ENCODE measurements around the gene SLC25A29.
"Not testable (repeated sequence)": the region's sequence is repeated elsewhere in the genome, so short reads cannot be mapped to it uniquely, and the experiment has no call there.

SLC25A29 gene

GRCh38 chr14:100287202-100287997, 18.8 kb downstream of the SLC25A29 start:
- Histone ChIP-seq H3K4me1 (ENCODE audit: control insufficient read depth, insufficient read depth, low read length) (peaks cover 12% of the 10 kb centered on the region), H3K36me3 (ENCODE audit: control insufficient read depth, insufficient read depth, low read length) (peaks cover 8% of the 10 kb centered on the region), H3K4me3 (ENCODE audit: insufficient read depth, low read depth, low read length) (no peak overlapping the region), H3K9me3 (ENCODE audit: control insufficient read depth, low read length) (no peaks in the 10 kb centered on the region), H3K27ac (ENCODE audit: insufficient read depth, low read depth, low read length, poor library complexity, severe bottlenecking) (no peak overlapping the region), H3K27me3 (ENCODE audit: control insufficient read depth, insufficient read depth, low read length, poor library complexity, severe bottlenecking) (no peaks in the 10 kb centered on the region)
- 75 to 79% methylated on average over 11 of the region's 12 CpGs for WGBS, 2 experiments

GRCh38 chr14:100286484-100287191, 19.6 kb downstream of the SLC25A29 start:
- Histone ChIP-seq H3K36me3 (ENCODE audit: control insufficient read depth, insufficient read depth, low read length) (peaks cover under 1% of the 10 kb centered on the region), H3K27ac (ENCODE audit: insufficient read depth, low read depth, low read length, poor library complexity, severe bottlenecking) (no peak overlapping the region)
- 80 to 91% methylated on average over 9 of the region's 10 CpGs for WGBS, 2 experiments

GRCh38 chr14:100285913-100286400, 20.3 kb downstream of the SLC25A29 start:
- Histone ChIP-seq H3K36me3 (ENCODE audit: control insufficient read depth, insufficient read depth, low read length) (no peaks in the 10 kb centered on the region), H3K4me3 (ENCODE audit: insufficient read depth, low read depth, low read length) (peak overlapping the region; percentile 68), H3K9me3 (ENCODE audit: control insufficient read depth, low read length) (no peaks in the 10 kb centered on the region), H3K27ac (ENCODE audit: insufficient read depth, low read depth, low read length, poor library complexity, severe bottlenecking) (no peak overlapping the region), H3K4me1 (ENCODE audit: control insufficient read depth, insufficient read depth, low read length) (peaks cover 8% of the 10 kb centered on the region), H3K27me3 (ENCODE audit: control insufficient read depth, insufficient read depth, low read length, poor library complexity, severe bottlenecking) (no peaks in the 10 kb centered on the region)
- WGBS, 2 experiments, result 70 to 72% methylated on average over 13 of the region's 13 CpGs

More at GRCh38 chr14:100286484-100287191, 19.6 kb downstream of the SLC25A29 start:
- Histone ChIP-seq H3K9me3 (ENCODE audit: control insufficient read depth, low read length) (no peaks in the 10 kb centered on the region), H3K27me3 (ENCODE audit: control insufficient read depth, insufficient read depth, low read length, poor library complexity, severe bottlenecking) (no peaks in the 10 kb centered on the region), H3K4me1 (ENCODE audit: control insufficient read depth, insufficient read depth, low read length) (peaks cover 12% of the 10 kb centered on the region), H3K4me3 (ENCODE audit: insufficient read depth, low read depth, low read length) (no peak overlapping the region)

GRCh38 chr14:100285021-100285912, 21.0 kb downstream of the SLC25A29 start:
- H3K27ac ChIP-seq (ENCODE audit: insufficient read depth, low read depth, low read length, poor library complexity, severe bottlenecking), result peak overlapping the region; percentile 53
- H3K9me3 ChIP-seq (ENCODE audit: control insufficient read depth, low read length), result no peaks in the 10 kb centered on the region
- H3K4me3 ChIP-seq (ENCODE audit: insufficient read depth, low read depth, low read length), result peak overlapping the region; percentile 68
- no peaks in the 10 kb centered on the region for H3K36me3 ChIP-seq (ENCODE audit: control insufficient read depth, insufficient read depth, low read length)
- WGBS, 2 experiments, result 5 to 6% methylated on average over 81 to 82 of the region's 82 CpGs
- peaks cover under 1% of the 10 kb centered on the region for H3K4me1 ChIP-seq (ENCODE audit: control insufficient read depth, insufficient read depth, low read length)
- H3K27me3 ChIP-seq (ENCODE audit: control insufficient read depth, insufficient read depth, low read length, poor library complexity, severe bottlenecking), result no peaks in the 10 kb centered on the region

GRCh38 chr14:100283984-100284881, 22.0 kb downstream of the SLC25A29 start:
- Histone ChIP-seq H3K4me1 (ENCODE audit: control insufficient read depth, insufficient read depth, low read length) (no peaks in the 10 kb centered on the region), H3K9me3 (ENCODE audit: control insufficient read depth, low read length) (no peaks in the 10 kb centered on the region), H3K27ac (ENCODE audit: insufficient read depth, low read depth, low read length, poor library complexity, severe bottlenecking) (peak overlapping the region; percentile 31), H3K27me3 (ENCODE audit: control insufficient read depth, insufficient read depth, low read length, poor library complexity, severe bottlenecking) (no peaks in the 10 kb centered on the region), H3K36me3 (ENCODE audit: control insufficient read depth, insufficient read depth, low read length) (no peaks in the 10 kb centered on the region), H3K4me3 (ENCODE audit: insufficient read depth, low read depth, low read length) (no peak overlapping the region)
- 82 to 84% methylated on average over 26 of the region's 26 CpGs for WGBS, 2 experiments

GRCh38 chr14:100283436-100283835, 22.8 kb downstream of the SLC25A29 start:
- H3K4me1 ChIP-seq (ENCODE audit: control insufficient read depth, insufficient read depth, low read length); H3K27me3 ChIP-seq (ENCODE audit: control insufficient read depth, insufficient read depth, low read length, poor library complexity, severe bottlenecking); H3K4me3 ChIP-seq (ENCODE audit: insufficient read depth, low read depth, low read length); H3K27ac ChIP-seq (ENCODE audit: insufficient read depth, low read depth, low read length, poor library complexity, severe bottlenecking); H3K36me3 ChIP-seq (ENCODE audit: control insufficient read depth, insufficient read depth, low read length); H3K9me3 ChIP-seq (ENCODE audit: control insufficient read depth, low read length): not testable (repeated sequence)
- WGBS, 2 experiments, result 95 to 97% methylated on average over 9 of the region's 9 CpGs

GRCh38 chr14:100282766-100283419, 23.4 kb downstream of the SLC25A29 start:
- no peaks in the 10 kb centered on the region for H3K36me3 ChIP-seq (ENCODE audit: control insufficient read depth, insufficient read depth, low read length)
- H3K4me3 ChIP-seq (ENCODE audit: insufficient read depth, low read depth, low read length), result no peak overlapping the region
- H3K27me3 ChIP-seq (ENCODE audit: control insufficient read depth, insufficient read depth, low read length, poor library complexity, severe bottlenecking), result no peaks in the 10 kb centered on the region
- no peaks in the 10 kb centered on the region for H3K9me3 ChIP-seq (ENCODE audit: control insufficient read depth, low read length)
- H3K27ac ChIP-seq (ENCODE audit: insufficient read depth, low read depth, low read length, poor library complexity, severe bottlenecking), result no peak overlapping the region
- WGBS, 2 experiments, result 96 to 97% methylated on average over 9 of the region's 9 CpGs
- H3K4me1 ChIP-seq (ENCODE audit: control insufficient read depth, insufficient read depth, low read length), result no peaks in the 10 kb centered on the region

- Histone ChIP-seq H3K4me1 (ENCODE audit: control insufficient read depth, insufficient read depth, low read length) (no peaks in the 10 kb centered on the region), H3K27me3 (ENCODE audit: control insufficient read depth, insufficient read depth, low read length, poor library complexity, severe bottlenecking) (no peaks in the 10 kb centered on the region), H3K36me3 (ENCODE audit: control insufficient read depth, insufficient read depth, low read length) (peaks cover 4% of the 10 kb centered on the region), H3K9me3 (ENCODE audit: control insufficient read depth, low read length) (no peaks in the 10 kb centered on the region), H3K27ac (ENCODE audit: insufficient read depth, low read depth, low read length, poor library complexity, severe bottlenecking) (no peak overlapping the region), H3K4me3 (ENCODE audit: insufficient read depth, low read depth, low read length) (no peak overlapping the region)
- WGBS, 2 experiments, result 95 to 96% methylated on average over 7 of the region's 7 CpGs
Measured at GRCh38 chr14:100282083-100282350, 24.2 kb downstream of the SLC25A29 start.

Measured in ectodermal cell (in vitro differentiated cells).